H1 (cell line): ENCODE results near the gene SYP. TPM values are rescaled to one million over a fixed set of nuclear protein-coding genes. Genes with fewer than 3 reads are reported as not detected.

Source experiments
- CTCF ChIA-PET: fragments of 300-600 bp; sonication (Branson Sonifier 250); formaldehyde crosslinking; loops from one replicate; lab custom pipeline; 2021; ENCODE audit not compliant: partially characterized antibody; lab: Charles Lee
- POLR2A ChIA-PET: fragments of 300-600 bp; sonication (Branson Sonifier 250); formaldehyde crosslinking; loops from one replicate; lab custom pipeline; 2021; ENCODE audit warnings: inconsistent platforms; ENCODE audit not compliant: partially characterized antibody; lab: Charles Lee
- DNase-seq, 2 experiments: peaks; one replicate each; pipeline versions ENCODE4 v3.0.0 to v3.0.0-alpha.2; 2010 to 2022; ENCODE audit warnings: low spot score in 2 of 2, low read depth in 1 of 2, mixed read lengths in 1 of 2
- FAIRE-seq: peaks from 2 replicates; lab custom pipeline; 2011; peaks lifted over from hg19 to GRCh38; lab: Jason Lieb, UNC
- H2AFZ ChIP-seq: 2 replicates; pipeline ENCODE4 v1.8.1; 2012; ENCODE audit warnings: low read length, inconsistent platforms
- H2AK5ac ChIP-seq: 2 replicates; pipeline ENCODE4 v1.6.1; 2013; ENCODE audit warnings: low read depth, low read length
- H2BK120ac ChIP-seq: replicated peaks from 2 replicates; pipeline ENCODE3; 2013; ENCODE audit warnings: low read depth, low read length, inconsistent platforms
- H2BK12ac ChIP-seq: 2 replicates; pipeline ENCODE4 v1.6.1; 2013; ENCODE audit warnings: low read depth, low read length
- H2BK15ac ChIP-seq: 2 replicates; pipeline ENCODE4 v1.6.1; 2013; ENCODE audit warnings: low read length
- H2BK20ac ChIP-seq: 2 replicates; pipeline ENCODE4 v1.6.1; 2013; ENCODE audit warnings: low read length
- H2BK5ac ChIP-seq: 2 replicates; pipeline ENCODE4 v1.6.1; 2013; ENCODE audit warnings: low read depth, low read length
- H3K14ac ChIP-seq: 2 replicates; pipeline ENCODE4 v1.6.1; 2013; ENCODE audit warnings: inconsistent platforms; ENCODE audit not compliant: insufficient read length
- H3K18ac ChIP-seq: 2 replicates; pipeline ENCODE4 v1.6.1; 2013; ENCODE audit warnings: low read length; ENCODE audit errors: extremely low read depth
- H3K23ac ChIP-seq: 2 replicates; pipeline ENCODE4 v1.6.1; 2013; ENCODE audit warnings: inconsistent platforms; ENCODE audit not compliant: insufficient read length
- H3K23me2 ChIP-seq: 2 replicates; pipeline ENCODE4 v1.6.1; 2013; ENCODE audit warnings: low read depth, low read length
- H3K27ac ChIP-seq: 2 replicates; pipeline ENCODE4 v1.6.1; 2011; ENCODE audit warnings: low read depth, low read length, inconsistent platforms
- H3K27me3 ChIP-seq, 4 experiments: replicated peaks in 1 of 4; 1 replicate in 1 of 4; 2 replicates in 3 of 4; pipeline versions ENCODE4 v1.6.1 to v1.8.1; 2011 to 2013; ENCODE audit warnings: low read length in 3 of 4, mild to moderate bottlenecking in 3 of 4, inconsistent platforms in 2 of 4, mixed read lengths in 2 of 4, moderate library complexity in 1 of 4; ENCODE audit not compliant: control insufficient read depth in 3 of 4, insufficient read depth in 3 of 4; ENCODE audit errors: extremely low read depth in 1 of 4
- H3K36me3 ChIP-seq, 4 experiments: 2 replicates each; pipeline versions ENCODE4 v1.6.1 to v1.8.1; 2011 to 2013; ENCODE audit warnings: mild to moderate bottlenecking in 4 of 4, low read length in 3 of 4, moderate library complexity in 2 of 4, control low read depth in 1 of 4, inconsistent platforms in 1 of 4; ENCODE audit not compliant: insufficient read depth in 4 of 4, control insufficient read depth in 2 of 4
- H3K4ac ChIP-seq: replicated peaks from 2 replicates; pipeline ENCODE3; 2013; ENCODE audit warnings: low read length, low read depth, mixed read lengths, inconsistent platforms; ENCODE audit not compliant: insufficient read length
- H3K4me1 ChIP-seq, 4 experiments: replicated peaks in 1 of 4; 1 replicate in 1 of 4; 2 replicates in 3 of 4; pipeline versions ENCODE4 v1.6.1 to v1.8.1; 2011 to 2013; ENCODE audit warnings: low read length in 3 of 4, inconsistent platforms in 2 of 4, mixed read lengths in 1 of 4; ENCODE audit not compliant: insufficient read depth in 4 of 4, control insufficient read depth in 3 of 4
- H3K4me2 ChIP-seq, 2 experiments: 2 replicates each; pipeline versions ENCODE4 v1.6.1 to v1.8.1; 2011 to 2013; ENCODE audit warnings: low read depth in 2 of 2, low read length in 2 of 2, control low read depth in 1 of 2, inconsistent platforms in 1 of 2, mild to moderate bottlenecking in 1 of 2; ENCODE audit not compliant: insufficient read depth in 1 of 2
- H3K4me3 ChIP-seq, 4 experiments: fragments of 200-600, 300-600 bp in 1 of 4; sonication (generic), shearing (Covaris generic), sonication (Bioruptor Twin) in 1 of 4; 2 replicates each; pipeline versions ENCODE4 v1.5.1 to v1.8.1; 2011 to 2016; ENCODE audit warnings: low read length in 4 of 4, low read depth in 3 of 4, control low read depth in 2 of 4, inconsistent platforms in 2 of 4, mild to moderate bottlenecking in 2 of 4, mixed read lengths in 1 of 4, moderate library complexity in 1 of 4; ENCODE audit not compliant: insufficient read depth in 2 of 4; ENCODE audit errors: extremely low read depth in 1 of 4
- H3K56ac ChIP-seq: replicated peaks from 2 replicates; pipeline ENCODE3; 2013; ENCODE audit warnings: low read depth, mild to moderate bottlenecking, mixed read lengths, low read length, inconsistent platforms; ENCODE audit not compliant: insufficient read length
- H3K79me1 ChIP-seq: 2 replicates; pipeline ENCODE4 v1.6.1; 2013; ENCODE audit warnings: low read depth, low read length, control low read depth
- H3K79me2 ChIP-seq, 2 experiments: 2 replicates each; pipeline versions ENCODE4 v1.6.1 to v1.8.1; 2012 to 2013; ENCODE audit warnings: low read length in 2 of 2, mild to moderate bottlenecking in 2 of 2, inconsistent platforms in 1 of 2; ENCODE audit not compliant: insufficient read depth in 2 of 2, control insufficient read depth in 1 of 2
- H3K9ac ChIP-seq, 4 experiments: replicated peaks in 1 of 4; 1 replicate in 1 of 4; 2 replicates in 3 of 4; pipeline versions ENCODE4 v1.6.1 to v1.8.1; 2011 to 2013; ENCODE audit warnings: low read depth in 3 of 4, low read length in 3 of 4, control low read depth in 2 of 4, mild to moderate bottlenecking in 2 of 4, moderate library complexity in 2 of 4, inconsistent platforms in 1 of 4; ENCODE audit errors: extremely low read depth in 1 of 4
- H3K9me3 ChIP-seq, 2 experiments: 2 replicates each; pipeline versions ENCODE4 v1.6.1 to v1.8.1; 2012 to 2013; ENCODE audit warnings: mild to moderate bottlenecking in 2 of 2, moderate library complexity in 2 of 2, control low read depth in 1 of 2, inconsistent platforms in 1 of 2, low read depth in 1 of 2, low read length in 1 of 2, mixed read lengths in 1 of 2; ENCODE audit not compliant: insufficient read depth in 2 of 2
- H4K20me1 ChIP-seq, 2 experiments: replicated peaks in 1 of 2; 2 replicates each; pipeline versions ENCODE3 to v1.8.1; 2011 to 2013; ENCODE audit warnings: inconsistent platforms in 2 of 2, low read length in 2 of 2, mild to moderate bottlenecking in 1 of 2; ENCODE audit not compliant: insufficient read depth in 2 of 2, control insufficient read depth in 1 of 2
- H4K5ac ChIP-seq: 2 replicates; pipeline ENCODE4 v1.6.1; 2013; ENCODE audit warnings: low read length, low read depth, mixed read lengths, inconsistent platforms; ENCODE audit not compliant: insufficient read length
- H4K8ac ChIP-seq: 2 replicates; pipeline ENCODE4 v1.8.0; 2013; ENCODE audit warnings: mild to moderate bottlenecking, moderate library complexity, low read length, inconsistent platforms; ENCODE audit not compliant: insufficient read depth; ENCODE audit errors: extremely low read depth
- H4K91ac ChIP-seq: replicated peaks from 2 replicates; pipeline ENCODE3; 2013; ENCODE audit warnings: low read length, mixed read lengths, inconsistent platforms; ENCODE audit not compliant: insufficient read length
- BCL11A ChIP-seq, 2 experiments: IDR thresholded peaks; one replicate each; pipeline ENCODE4 v1.6.1; 2011; ENCODE audit warnings: low read depth in 2 of 2, low read length in 2 of 2, mild to moderate bottlenecking in 2 of 2
- EZH2 ChIP-seq: fragments of 200-600 bp; sonication (generic); IDR thresholded peaks from 2 replicates; pipeline ENCODE4 v1.7.1; 2012; ENCODE audit warnings: low read depth, mild to moderate bottlenecking, moderate library complexity, low read length, inconsistent platforms; ENCODE audit not compliant: severe bottlenecking
- GTF2F1 ChIP-seq: IDR thresholded peaks from 2 replicates; pipeline ENCODE4 v1.6.1; 2012; ENCODE audit warnings: low read depth, low read length, improper control_type of control experiment, borderline replicate concordance
- HDAC2 ChIP-seq, 2 experiments: fragments of 300-600 bp in 1 of 2; sonication (generic) in 1 of 2; IDR thresholded peaks; 2 replicates each; pipeline ENCODE4 v1.6.1; 2011 to 2012; ENCODE audit warnings: low read depth in 2 of 2, low read length in 2 of 2, mild to moderate bottlenecking in 2 of 2, moderate library complexity in 2 of 2, borderline replicate concordance in 1 of 2, inconsistent platforms in 1 of 2
- HDAC6 ChIP-seq: IDR thresholded peaks from one replicate; pipeline ENCODE4 v1.7.1; 2012; ENCODE audit warnings: low read depth, mild to moderate bottlenecking, inconsistent platforms, low read length, moderate library complexity
- RBBP5 ChIP-seq: IDR thresholded peaks from 2 replicates; pipeline ENCODE4 v1.7.1; 2012; ENCODE audit warnings: low read depth, mild to moderate bottlenecking, inconsistent platforms, low read length, moderate library complexity, borderline replicate concordance
- RFX5 ChIP-seq: IDR thresholded peaks from 2 replicates; pipeline ENCODE4 v1.6.1; 2011; ENCODE audit warnings: low read depth, low read length, improper control_type of control experiment, borderline replicate concordance
- RXRA ChIP-seq: IDR thresholded peaks from 2 replicates; pipeline ENCODE4 v1.6.1; 2011; ENCODE audit warnings: low read depth, mild to moderate bottlenecking, low read length, moderate library complexity; ENCODE audit not compliant: insufficient read depth
- SIRT6 ChIP-seq: IDR thresholded peaks from one replicate; pipeline ENCODE4 v1.7.1; 2012; ENCODE audit warnings: low read length, inconsistent platforms
- SIX5 ChIP-seq: IDR thresholded peaks from 2 replicates; pipeline ENCODE4 v1.6.1; 2011; ENCODE audit warnings: mild to moderate bottlenecking, low read depth, low read length
- TCF12 ChIP-seq: IDR thresholded peaks from 2 replicates; pipeline ENCODE4 v1.6.1; 2011; ENCODE audit warnings: low read depth, mild to moderate bottlenecking, low read length
- TEAD4 ChIP-seq: IDR thresholded peaks from 2 replicates; pipeline ENCODE4 v1.6.1; 2012; ENCODE audit warnings: low read depth, low read length, inconsistent platforms, mixed read lengths
- WGBS, 2 experiments: shearing (Covaris generic) in 1 of 2; methylation state at CpG; one replicate each; pipeline versions ENCODE4 v1.1.6 to v1.1.7; 2013 to 2015; ENCODE audit warnings: low lambda C conversion rate in 2 of 2, mixed read lengths in 2 of 2, inconsistent platforms in 1 of 2, low coverage in 1 of 2, missing lambda C conversion rate in 1 of 2; ENCODE audit not compliant: insufficient replicate concordance in 2 of 2, insufficient coverage in 1 of 2, insufficient read length in 1 of 2; ENCODE audit errors: extremely low coverage in 1 of 2, missing lambda C conversion rate in 1 of 2; 5-methylcytosine and 5-hydroxymethylcytosine counted together
- polyA plus RNA-seq, 7 experiments: library from polyadenylated mRNA; depleted of rRNA in 3 of 7; stranded (reverse) in 5 of 7; unstranded in 2 of 7; fragments of >200 nt in 5 of 7; fragments of 200-250 nt in 2 of 7; gene quantifications; 1 replicate in 5 of 7; 2 replicates in 1 of 7; 4 replicates in 1 of 7; pipeline versions ENCODE4 v1.2.1 to v1.2.3, GENCODE V29; 2011 to 2013; ENCODE audit warnings: missing spikeins in 2 of 7, mixed read lengths in 2 of 7
- total RNA-seq: library from RNA; stranded (reverse); fragmentation: NEBNext Ultra II Directional; extraction: Animal tissue kit (Norgen Biotek cat#: 25700); gene quantifications from 2 replicates; pipeline ENCODE4 v1.2.1, GENCODE V29; 2021
- TF ChIP-seq, protein P1 (sequence below): IDR thresholded peaks from 2 replicates; pipeline ENCODE4 v1.6.1; 2012; ENCODE audit warnings: low read length, inconsistent platforms

SYP gene
- total and polyA plus RNA-seq, 2 of the 8 experiments (the other 6 are each of a cell fraction or from before 2014, with no cell fraction given), result 4.3 to 10.8 TPM

DNA sequence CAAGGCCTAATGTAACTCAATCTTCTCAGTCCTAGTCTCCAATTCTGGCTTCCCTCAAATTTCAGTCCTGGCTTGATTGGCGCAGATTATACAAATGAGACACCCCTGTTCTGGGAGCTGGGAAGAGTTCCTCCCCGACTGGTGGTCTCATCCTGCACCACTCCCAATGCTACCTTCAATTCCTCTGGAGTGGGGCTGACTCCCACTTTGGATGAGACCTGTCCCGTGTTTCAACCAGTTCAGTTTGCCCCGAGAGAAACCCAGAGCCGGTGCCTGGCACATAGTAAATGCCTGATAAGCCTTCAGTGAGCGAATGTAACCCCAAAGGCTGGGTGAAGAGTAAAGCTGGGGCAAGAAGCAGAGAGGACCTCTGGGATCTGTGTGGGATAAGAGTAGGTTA is 4.0 kb upstream of the SYP start:
- no peak for FAIRE-seq
- TF ChIP-seq RXRA (no peak), HDAC2 (IDR thresholded peaks at IDR 0.05; ENCODE audit: borderline replicate concordance in 1 of 2, low read depth in 2 of 2, low read length in 2 of 2) (no peak), TCF12 (no peak), TEAD4 (no peak), HDAC6 (no peak), EZH2 (no peak), SIRT6 (no peak), RBBP5 (no peak), GTF2F1 (no peak), SIX5 (no peak), RFX5 (no peak), BCL11A (IDR thresholded peaks at IDR 0.05; ENCODE audit: low read depth in 2 of 2, low read length in 2 of 2) (no peak)
- TF ChIP-seq, protein P1, sequence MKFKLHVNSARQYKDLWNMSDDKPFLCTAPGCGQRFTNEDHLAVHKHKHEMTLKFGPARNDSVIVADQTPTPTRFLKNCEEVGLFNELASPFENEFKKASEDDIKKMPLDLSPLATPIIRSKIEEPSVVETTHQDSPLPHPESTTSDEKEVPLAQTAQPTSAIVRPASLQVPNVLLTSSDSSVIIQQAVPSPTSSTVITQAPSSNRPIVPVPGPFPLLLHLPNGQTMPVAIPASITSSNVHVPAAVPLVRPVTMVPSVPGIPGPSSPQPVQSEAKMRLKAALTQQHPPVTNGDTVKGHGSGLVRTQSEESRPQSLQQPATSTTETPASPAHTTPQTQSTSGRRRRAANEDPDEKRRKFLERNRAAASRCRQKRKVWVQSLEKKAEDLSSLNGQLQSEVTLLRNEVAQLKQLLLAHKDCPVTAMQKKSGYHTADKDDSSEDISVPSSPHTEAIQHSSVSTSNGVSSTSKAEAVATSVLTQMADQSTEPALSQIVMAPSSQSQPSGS, result no peak

More for the DNA sequence above, 4.0 kb upstream of the SYP start:
- Histone ChIP-seq H4K91ac (no peak overlapping the region), H3K4me3 (no peak overlapping the region), H2BK15ac (no peak overlapping the region), H2BK12ac (no peak overlapping the region), H2BK20ac (no peak overlapping the region), H4K5ac (no peak overlapping the region), H2BK120ac (no peak overlapping the region), H4K20me1 (no peaks in the 10 kb centered on the region), H4K8ac (no peak overlapping the region), H2BK5ac (no peak overlapping the region), H3K27ac (no peak overlapping the region), H3K79me1 (no peaks in the 10 kb centered on the region), H3K23me2 (peaks cover 5% of the 10 kb centered on the region; the same call in 1 of the 2 replicates), H3K56ac (no peak overlapping the region), H3K27me3 (no peaks in the 10 kb centered on the region), H3K36me3 (no peaks in the 10 kb centered on the region), H3K4me1 (peaks cover 0 to 7% (median 3%) of the 10 kb centered on the region in 4 experiments; a peak in 5 of 7 replicates), H3K79me2 (no peaks in the 10 kb centered on the region), H3K4me2 (no peak overlapping the region), H3K9me3 (no peaks in the 10 kb centered on the region), H3K4ac (no peak overlapping the region), H2AFZ (no peak overlapping the region), H3K14ac (no peak overlapping the region), H2AK5ac (no peak overlapping the region), H3K18ac (no peak overlapping the region), H3K23ac (no peak overlapping the region), H3K9ac (no peak overlapping the region)
- DNase-seq, result no peak
- 83% methylated on average over 6 of the region's 6 CpGs; no CpG with 5 or more reads in 1 of the 2 experiments for WGBS, 2 experiments
- POLR2A ChIA-PET, result no interaction called here
- CTCF ChIA-PET, result interaction anchor here (0.6 kb wide), 1 partner anchor 263 kb away, joined by 3 read pairs; no protein-coding TSS in a partner anchor
